ENCODE measurements around the gene UNC93B1.
A peak's percentile ranks its signal among the peaks of the same experiment; 100 is the strongest.

The UNC93B1 gene

DNA sequence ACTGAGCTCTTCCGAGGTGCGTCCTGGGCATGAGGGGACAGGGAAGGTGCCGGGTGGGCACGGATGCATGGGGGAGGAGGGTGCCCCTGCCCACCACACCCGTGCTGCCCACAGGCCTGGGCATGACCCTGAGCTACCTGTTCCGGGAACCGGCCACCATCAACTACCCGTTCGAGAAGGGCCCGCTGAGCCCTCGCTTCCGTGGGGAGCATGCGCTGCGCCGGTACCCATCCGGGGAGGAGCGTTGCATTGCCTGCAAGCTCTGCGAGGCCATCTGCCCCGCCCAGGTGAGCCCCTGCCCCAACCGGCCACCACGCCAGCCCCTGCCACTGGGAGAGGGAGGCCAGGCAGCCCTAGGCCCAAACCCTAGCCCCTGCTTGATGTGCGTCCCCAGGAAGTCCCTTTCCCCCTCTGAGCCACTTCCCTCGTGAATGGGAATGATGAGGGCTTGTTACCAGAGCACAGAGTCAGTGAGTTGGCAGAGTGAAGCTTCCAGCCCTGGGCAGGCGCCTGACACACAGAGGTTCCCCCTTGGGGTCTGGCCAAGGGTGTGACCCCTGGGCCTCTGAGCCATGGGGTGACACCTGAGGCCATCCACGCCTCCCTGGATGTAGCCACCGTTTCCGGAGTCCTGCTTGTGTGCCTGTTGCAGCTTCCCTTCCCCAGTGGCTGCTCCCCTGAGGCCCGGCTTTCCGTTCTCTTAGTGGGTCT, 29.3 kb upstream of the UNC93B1 start:
- no peaks in the 10 kb centered on the region for H3K27me3 Mint-ChIP-seq
- peaks cover 63% of the 10 kb centered on the region for H3K4me1 Mint-ChIP-seq
- DNase-seq (no peak), ATAC-seq (no peak)
- H3K27ac Mint-ChIP-seq: peak overlapping the region in 1 of 2 donors; percentile 89
- H3K4me3 Mint-ChIP-seq: no peak overlapping the region
- H3K9me3 Mint-ChIP-seq: no peaks in the 10 kb centered on the region

GRCh38 chr11:68032003-68032402, 28.1 kb upstream of the UNC93B1 start:
- peak overlapping the region; percentile 93 to 97 for H3K4me3 Mint-ChIP-seq
- H3K27me3 Mint-ChIP-seq: no peaks in the 10 kb centered on the region
- H3K27ac Mint-ChIP-seq: peak overlapping the region in 1 of 2 donors; percentile 71
- H3K9me3 Mint-ChIP-seq: no peaks in the 10 kb centered on the region
- ATAC-seq (no peak), DNase-seq (no peak)
- peaks cover 59% of the 10 kb centered on the region for H3K4me1 Mint-ChIP-seq

DNA sequence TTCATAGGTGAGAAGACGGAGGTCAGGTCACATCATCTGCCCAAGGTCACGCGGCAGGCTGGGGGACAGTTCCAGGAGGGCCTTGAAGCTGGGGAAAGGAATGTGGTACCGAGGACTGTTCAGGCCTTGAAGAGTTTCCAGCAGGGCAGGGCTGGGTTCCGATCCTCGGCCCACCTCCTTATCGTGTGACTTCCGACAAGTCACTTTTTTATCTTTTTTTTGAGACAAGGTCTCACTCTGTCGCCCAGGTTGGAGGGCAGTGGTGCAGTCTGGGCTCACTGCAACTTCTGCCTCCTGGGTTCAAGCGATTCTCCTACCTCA, 27.2 kb upstream of the UNC93B1 start:
- ATAC-seq (peak; percentile 1), DNase-seq (no peak)
- no peaks in the 10 kb centered on the region for H3K27me3 Mint-ChIP-seq
- no peaks in the 10 kb centered on the region for H3K9me3 Mint-ChIP-seq
- H3K4me3 Mint-ChIP-seq: peak overlapping the region; percentile 93 to 97
- peaks cover 52% of the 10 kb centered on the region for H3K4me1 Mint-ChIP-seq
- H3K27ac Mint-ChIP-seq: peak overlapping the region; percentile 97 to 99

DNA sequence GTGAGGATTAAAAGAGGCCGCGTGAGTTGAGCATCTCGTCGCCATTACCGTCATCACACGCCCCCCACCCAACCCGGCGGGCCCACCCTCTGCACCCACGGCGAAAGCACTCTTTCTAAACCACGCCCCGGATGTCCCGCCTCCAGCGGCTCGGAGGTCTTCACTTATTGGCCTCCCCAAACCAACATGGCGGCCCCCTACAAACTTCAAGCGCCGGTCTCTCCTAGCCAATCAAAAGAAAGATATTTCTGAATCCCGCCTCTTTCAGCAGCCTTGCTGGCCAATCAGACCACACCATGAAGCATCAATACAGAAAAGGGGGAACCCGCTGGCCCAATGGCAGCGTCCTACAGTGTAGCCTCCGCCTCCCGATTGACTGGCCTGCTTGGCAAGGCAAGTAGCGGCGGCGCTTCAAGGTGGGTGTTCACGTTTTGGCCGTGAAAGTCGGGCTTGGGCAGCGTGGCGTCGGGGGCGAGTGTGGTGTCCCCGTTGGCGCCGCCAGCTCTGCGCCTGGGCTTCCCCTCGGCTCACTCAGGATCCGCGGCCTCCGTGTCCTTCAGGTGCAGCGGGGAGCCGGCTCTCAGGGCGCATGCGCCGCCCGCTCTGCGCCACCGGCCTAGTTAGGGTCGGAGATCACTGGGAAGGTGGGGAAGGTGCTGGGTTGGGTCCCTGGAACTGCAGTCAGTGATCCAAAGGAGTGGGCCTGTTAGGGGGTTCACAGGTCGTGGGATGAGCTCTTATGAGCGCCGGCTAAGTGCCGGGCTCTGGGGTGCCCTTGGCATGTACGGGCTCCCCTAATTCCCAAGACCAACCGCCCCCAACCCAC, 26.6 kb upstream of the UNC93B1 start, which contains the start of gene NDUFS8:
Gene NDUFS8, plus strand, starts transcription at position 364 of the 826 bp plus-strand sequence. CDS start 1,471 bp downstream, outside the sequence.
- peak; percentile 91 to 96 for DNase-seq
- Mint-ChIP-seq H3K27ac (peak within 1 kb of the TSS; percentile 97 to 99), H3K4me1 (peaks cover 50% of the 10 kb centered on the region), H3K4me3 (peak within 1 kb of the TSS; percentile 93 to 97), H3K27me3 (no peaks in the 10 kb centered on the region), H3K9me3 (no peaks in the 10 kb centered on the region)
- ATAC-seq: peak; percentile 97

- peak overlapping the region; percentile 93 to 97 for H3K4me3 Mint-ChIP-seq
- DNase-seq: no peak
- no peak overlapping the region for H3K27ac Mint-ChIP-seq
- H3K4me1 Mint-ChIP-seq: peaks cover 54% of the 10 kb centered on the region
- no peak for ATAC-seq
- no peaks in the 10 kb centered on the region for H3K27me3 Mint-ChIP-seq
- peaks cover 0 to 12% of the 10 kb centered on the region in 2 donors for H3K9me3 Mint-ChIP-seq
These were observed 25.1 kb upstream of the UNC93B1 start for GRCh38 chr11:68028802-68029545.

- no peak for DNase-seq
- Mint-ChIP-seq H3K27ac (no peak overlapping the region), H3K9me3 (peaks cover 0 to 12% of the 10 kb centered on the region in 2 donors), H3K27me3 (no peaks in the 10 kb centered on the region), H3K4me1 (peaks cover 54% of the 10 kb centered on the region), H3K4me3 (no peak overlapping the region)
- no peak for ATAC-seq
These were observed 23.8 kb upstream of the UNC93B1 start for GRCh38 chr11:68027667-68028066.

- DNase-seq (no peak), ATAC-seq (no peak)
- peak overlapping the region in 1 of 2 donors; percentile 21 for H3K4me3 Mint-ChIP-seq
- H3K9me3 Mint-ChIP-seq: peaks cover 0 to 12% of the 10 kb centered on the region in 2 donors
- H3K27me3 Mint-ChIP-seq: no peaks in the 10 kb centered on the region
- H3K27ac Mint-ChIP-seq: no peak overlapping the region
- H3K4me1 Mint-ChIP-seq: peaks cover 49% of the 10 kb centered on the region
These were observed 22.7 kb upstream of the UNC93B1 start for GRCh38 chr11:68026391-68027105.

- DNase-seq (no peak), ATAC-seq (peak; percentile 44)
- Mint-ChIP-seq H3K9me3 (peaks cover 0 to 12% of the 10 kb centered on the region in 2 donors), H3K27ac (peak overlapping the region in 1 of 2 donors; percentile 30), H3K4me3 (no peak overlapping the region), H3K4me1 (peaks cover 35% of the 10 kb centered on the region), H3K27me3 (no peaks in the 10 kb centered on the region)
These were observed 21.1 kb upstream of the UNC93B1 start for GRCh38 chr11:68025047-68025446.

DNA sequence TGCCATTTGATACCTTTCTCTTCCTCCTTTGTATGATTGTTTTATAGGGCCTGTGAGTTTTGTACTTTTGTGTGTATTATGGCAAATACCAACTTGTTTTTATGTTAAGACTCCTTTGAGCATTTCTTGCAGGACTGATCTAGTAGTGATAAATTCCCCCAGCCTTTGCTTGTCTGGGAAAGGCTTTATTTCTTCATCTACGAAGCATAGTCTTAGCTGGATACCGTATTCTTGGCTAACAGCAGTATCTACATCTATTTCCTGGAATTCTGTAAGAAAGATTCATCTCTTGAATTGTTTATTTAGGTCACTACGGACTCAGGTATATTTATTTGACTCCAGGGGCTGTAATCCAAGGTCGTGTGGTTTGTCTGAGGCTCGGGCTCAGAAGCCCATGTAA, 20.6 kb upstream of the UNC93B1 start:
- peaks cover 29% of the 10 kb centered on the region for H3K4me1 Mint-ChIP-seq
- H3K27me3 Mint-ChIP-seq: no peaks in the 10 kb centered on the region
- no peak overlapping the region for H3K27ac Mint-ChIP-seq
- H3K9me3 Mint-ChIP-seq: peaks cover 0 to 12% of the 10 kb centered on the region in 2 donors
- no peak overlapping the region for H3K4me3 Mint-ChIP-seq
- no peak for ATAC-seq
- DNase-seq: no peak

GRCh38 chr11:68022531-68022930, 18.6 kb upstream of the UNC93B1 start:
- Mint-ChIP-seq H3K4me1 (peaks cover 13% of the 10 kb centered on the region), H3K9me3 (peaks cover 0 to 12% of the 10 kb centered on the region in 2 donors), H3K27me3 (no peaks in the 10 kb centered on the region), H3K27ac (no peak overlapping the region), H3K4me3 (no peak overlapping the region)
- DNase-seq: no peak
- no peak for ATAC-seq

DNA sequence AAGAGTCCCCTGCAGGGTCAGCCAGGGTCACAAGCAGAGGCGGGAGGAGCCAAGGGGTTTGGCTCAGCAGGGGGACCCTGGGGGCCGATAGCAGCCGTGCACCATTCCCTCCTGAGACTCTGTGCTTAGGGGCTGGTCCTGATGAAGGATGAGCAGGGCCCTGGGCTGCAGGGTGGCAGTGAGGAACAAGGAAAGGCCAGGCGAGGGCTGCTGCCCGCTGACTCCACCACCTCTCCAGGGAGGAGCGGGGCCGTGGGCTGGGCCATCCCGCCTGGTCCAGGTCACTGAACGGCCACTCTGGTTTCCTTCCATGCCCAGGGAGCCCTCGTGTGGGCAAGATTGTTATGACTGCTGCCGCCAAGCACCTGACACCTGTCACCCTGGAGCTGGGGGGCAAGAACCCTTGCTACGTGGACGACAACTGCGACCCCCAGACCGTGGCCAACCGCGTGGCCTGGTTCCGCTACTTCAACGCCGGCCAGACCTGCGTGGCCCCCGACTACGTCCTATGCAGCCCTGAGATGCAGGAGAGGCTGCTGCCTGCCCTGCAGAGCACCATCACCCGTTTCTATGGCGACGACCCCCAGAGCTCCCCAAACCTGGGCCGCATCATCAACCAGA, 17.4 kb upstream of the UNC93B1 start:
- Mint-ChIP-seq H3K4me3 (no peak overlapping the region), H3K4me1 (peaks cover 7% of the 10 kb centered on the region), H3K27ac (no peak overlapping the region), H3K9me3 (peaks cover 0 to 12% of the 10 kb centered on the region in 2 donors), H3K27me3 (no peaks in the 10 kb centered on the region)
- ATAC-seq (no peak), DNase-seq (no peak)

DNA sequence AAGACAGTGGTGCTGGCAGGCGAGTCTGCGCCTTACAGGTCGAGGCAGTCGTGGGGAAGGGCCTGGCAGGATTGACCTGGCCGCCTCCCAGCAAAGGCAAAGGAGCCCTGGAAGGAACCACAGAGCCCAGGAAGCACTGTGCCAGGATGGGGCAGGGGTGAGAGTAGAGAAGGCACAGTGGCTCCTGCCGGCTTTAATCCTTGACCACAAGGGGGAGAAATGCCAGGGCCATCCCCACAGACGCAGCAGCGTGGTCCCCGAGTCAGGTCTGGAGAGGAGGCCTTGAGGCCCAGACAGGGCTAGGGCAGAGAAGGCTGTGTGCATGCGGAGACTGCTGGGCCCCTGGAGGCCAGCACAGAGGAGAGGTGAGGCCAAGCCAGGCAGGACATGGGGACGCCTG, 16.7 kb upstream of the UNC93B1 start:
- Mint-ChIP-seq H3K27me3 (no peaks in the 10 kb centered on the region), H3K27ac (no peak overlapping the region), H3K4me3 (no peak overlapping the region), H3K4me1 (peaks cover 4% of the 10 kb centered on the region), H3K9me3 (peaks cover 0 to 12% of the 10 kb centered on the region in 2 donors)
- ATAC-seq: no peak
- no peak for DNase-seq

- no peak overlapping the region for H3K27ac Mint-ChIP-seq
- H3K4me3 Mint-ChIP-seq: no peak overlapping the region
- no peak for ATAC-seq
These were observed 15.6 kb upstream of the UNC93B1 start for GRCh38 chr11:68019486-68019885.

GRCh38 chr11:68018730-68019190, 14.9 kb upstream of the UNC93B1 start:
- Mint-ChIP-seq H3K4me1 (no peaks in the 10 kb centered on the region), H3K27me3 (no peaks in the 10 kb centered on the region), H3K27ac (no peak overlapping the region), H3K4me3 (no peak overlapping the region), H3K9me3 (no peaks in the 10 kb centered on the region)
- no peak for ATAC-seq
- no peak for DNase-seq

More at GRCh38 chr11:68019486-68019885, 15.6 kb upstream of the UNC93B1 start:
- no peak for DNase-seq
- no peaks in the 10 kb centered on the region for H3K27me3 Mint-ChIP-seq
- no peaks in the 10 kb centered on the region for H3K4me1 Mint-ChIP-seq
- H3K9me3 Mint-ChIP-seq: peaks cover 0 to 2% of the 10 kb centered on the region in 2 donors
